ENCODE measurements around the gene AK8.

- no peak for TF ChIP-seq POLR2A (IDR thresholded peaks at IDR 0.05; ENCODE audit: borderline replicate concordance, extremely low read depth, insufficient read depth, insufficient read length)
- TF ChIP-seq CTCF (IDR thresholded peaks at IDR 0.05 in 2 of 3, conservative IDR thresholded peaks at IDR 0.05 in 1 of 3; ENCODE audit: borderline replicate concordance in 1 of 3, insufficient read depth in 1 of 3, low read depth in 2 of 3, low read length in 2 of 3) = no peak
- TF ChIP-seq SIN3A (IDR thresholded peaks at IDR 0.05; ENCODE audit: low read depth) = no peak
- no peak for TF ChIP-seq MAX (IDR thresholded peaks at IDR 0.05)
- TF ChIP-seq EZH2phosphoT487 (IDR thresholded peaks at IDR 0.05; ENCODE audit: borderline replicate concordance) = no peak
- TF ChIP-seq ZNF274 (IDR thresholded peaks at IDR 0.05; ENCODE audit: low read depth, low read length) = no peak
- no peak for TF ChIP-seq ELF1 (IDR thresholded peaks at IDR 0.05; ENCODE audit: borderline replicate concordance, low read depth)
- no peak for TF ChIP-seq POLR2AphosphoS5 (IDR thresholded peaks at IDR 0.05; ENCODE audit: low read depth, low read length)
Observed at GRCh38 chr9:132894862-132895835, 17.1 kb upstream of the AK8 start.
